ENCODE results near the gene KAT6B. TPM values are rescaled to one million over a fixed set of nuclear protein-coding genes. Genes with fewer than 3 reads are reported as not detected.

Gene KAT6B
- total RNA-seq, 4 donors from 2014 or later, result 45.4 to 94.9 (median 62.9) TPM

DNA sequence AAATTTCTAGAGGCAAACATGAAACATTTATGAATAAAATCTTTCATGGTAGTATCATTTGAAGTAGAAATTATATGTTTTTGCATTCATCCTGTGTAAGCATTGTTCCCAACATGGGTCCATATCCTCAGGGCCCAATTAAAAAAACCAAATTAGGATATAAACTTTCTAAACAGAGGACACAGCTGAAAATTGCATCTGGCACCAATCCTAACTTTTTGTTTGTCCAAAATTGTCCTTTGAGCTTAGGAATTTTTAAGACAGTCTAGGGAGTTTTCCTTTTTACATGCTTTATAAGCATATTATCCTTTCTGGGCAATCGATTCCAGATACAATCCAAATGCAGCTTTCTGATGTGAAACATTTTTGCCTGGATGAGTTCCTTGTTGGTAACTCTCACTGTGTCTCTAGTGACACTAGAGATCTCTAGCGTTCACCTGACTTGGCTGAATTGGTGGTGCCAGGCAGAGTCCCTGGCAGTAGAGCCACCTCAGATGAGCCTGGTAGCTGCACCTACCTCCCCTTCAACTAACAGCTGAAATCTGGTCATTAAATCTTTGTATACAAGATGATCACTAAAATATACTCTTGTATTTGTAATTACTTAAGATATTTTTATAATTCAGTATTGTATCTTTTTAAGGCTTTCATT, 147.5 kb downstream of the KAT6B start:
- H3K27me3 ChIP-seq, result no peaks in the 10 kb centered on the region
- TF ChIP-seq POLR2A (IDR thresholded peaks at IDR 0.05), result no peak
- TF ChIP-seq, protein P1, sequence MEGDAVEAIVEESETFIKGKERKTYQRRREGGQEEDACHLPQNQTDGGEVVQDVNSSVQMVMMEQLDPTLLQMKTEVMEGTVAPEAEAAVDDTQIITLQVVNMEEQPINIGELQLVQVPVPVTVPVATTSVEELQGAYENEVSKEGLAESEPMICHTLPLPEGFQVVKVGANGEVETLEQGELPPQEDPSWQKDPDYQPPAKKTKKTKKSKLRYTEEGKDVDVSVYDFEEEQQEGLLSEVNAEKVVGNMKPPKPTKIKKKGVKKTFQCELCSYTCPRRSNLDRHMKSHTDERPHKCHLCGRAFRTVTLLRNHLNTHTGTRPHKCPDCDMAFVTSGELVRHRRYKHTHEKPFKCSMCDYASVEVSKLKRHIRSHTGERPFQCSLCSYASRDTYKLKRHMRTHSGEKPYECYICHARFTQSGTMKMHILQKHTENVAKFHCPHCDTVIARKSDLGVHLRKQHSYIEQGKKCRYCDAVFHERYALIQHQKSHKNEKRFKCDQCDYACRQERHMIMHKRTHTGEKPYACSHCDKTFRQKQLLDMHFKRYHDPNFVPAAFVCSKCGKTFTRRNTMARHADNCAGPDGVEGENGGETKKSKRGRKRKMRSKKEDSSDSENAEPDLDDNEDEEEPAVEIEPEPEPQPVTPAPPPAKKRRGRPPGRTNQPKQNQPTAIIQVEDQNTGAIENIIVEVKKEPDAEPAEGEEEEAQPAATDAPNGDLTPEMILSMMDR (IDR thresholded peaks at IDR 0.05), result no peak
- DNase-seq, result no peak
- peaks cover 0 to 8% (median 0%) of the 10 kb centered on the region in 4 donors for H3K4me1 ChIP-seq
- H3K36me3 ChIP-seq, result peaks cover 0 to 21% (median 0%) of the 10 kb centered on the region in 3 donors
- H3K4me3 ChIP-seq, result no peak overlapping the region
- H3K9me3 ChIP-seq, result no peaks in the 10 kb centered on the region
- no peak overlapping the region for H3K27ac ChIP-seq

DNA sequence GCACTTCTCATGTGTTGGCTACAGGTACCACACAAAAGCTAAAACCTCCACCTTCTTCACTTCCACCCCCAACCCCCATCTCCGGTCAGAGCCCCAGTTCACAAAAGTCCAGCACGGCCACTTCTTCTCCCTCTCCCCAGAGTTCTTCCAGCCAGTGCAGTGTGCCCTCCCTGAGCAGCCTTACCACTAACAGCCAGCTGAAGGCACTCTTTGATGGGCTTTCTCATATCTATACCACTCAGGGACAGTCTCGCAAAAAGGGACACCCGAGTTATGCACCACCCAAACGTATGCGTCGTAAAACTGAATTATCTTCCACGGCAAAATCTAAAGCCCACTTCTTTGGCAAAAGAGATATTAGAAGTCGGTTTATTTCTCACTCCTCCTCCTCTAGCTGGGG, 149.4 kb downstream of the KAT6B start:
- Histone ChIP-seq H3K9me3 (no peaks in the 10 kb centered on the region), H3K4me3 (no peak overlapping the region), H3K4me1 (peaks cover 0 to 4% (median 0%) of the 10 kb centered on the region in 4 donors), H3K36me3 (peaks cover 0 to 33% (median 0%) of the 10 kb centered on the region in 3 donors), H3K27me3 (no peaks in the 10 kb centered on the region), H3K27ac (no peak overlapping the region)
- DNase-seq, result no peak
- TF ChIP-seq, protein P1 (IDR thresholded peaks at IDR 0.05), result no peak
- TF ChIP-seq POLR2A (IDR thresholded peaks at IDR 0.05), result no peak

DNA sequence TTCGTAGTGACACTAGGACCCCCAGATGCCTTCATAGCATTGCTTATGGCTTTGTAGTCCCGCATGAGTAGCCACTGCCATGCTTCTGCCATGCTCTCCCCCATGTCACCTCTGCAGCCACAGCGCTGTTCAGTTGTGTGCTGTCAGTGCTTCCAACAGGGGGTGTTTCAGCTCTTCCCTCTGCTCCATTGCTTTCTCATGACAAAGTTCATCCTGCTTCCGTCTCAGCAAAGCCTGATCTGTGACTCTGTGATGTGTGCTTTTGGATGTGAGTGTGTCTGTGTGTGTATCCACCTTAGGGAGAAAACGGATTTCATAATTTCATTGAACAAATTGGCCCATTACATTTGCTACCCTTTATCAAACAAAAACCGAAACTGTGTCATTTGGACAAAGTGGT, 150.2 kb downstream of the KAT6B start:
- Histone ChIP-seq H3K9me3 (no peaks in the 10 kb centered on the region), H3K27me3 (no peaks in the 10 kb centered on the region), H3K4me3 (no peak overlapping the region), H3K36me3 (peaks cover 0 to 33% (median 0%) of the 10 kb centered on the region in 3 donors), H3K27ac (no peak overlapping the region), H3K4me1 (peaks cover 0 to 4% (median 0%) of the 10 kb centered on the region in 4 donors)
- no peak for DNase-seq
- TF ChIP-seq, protein P1 (IDR thresholded peaks at IDR 0.05), result peak in 1 of 6 experiments; percentile 20
- no peak for TF ChIP-seq POLR2A (IDR thresholded peaks at IDR 0.05)

DNA sequence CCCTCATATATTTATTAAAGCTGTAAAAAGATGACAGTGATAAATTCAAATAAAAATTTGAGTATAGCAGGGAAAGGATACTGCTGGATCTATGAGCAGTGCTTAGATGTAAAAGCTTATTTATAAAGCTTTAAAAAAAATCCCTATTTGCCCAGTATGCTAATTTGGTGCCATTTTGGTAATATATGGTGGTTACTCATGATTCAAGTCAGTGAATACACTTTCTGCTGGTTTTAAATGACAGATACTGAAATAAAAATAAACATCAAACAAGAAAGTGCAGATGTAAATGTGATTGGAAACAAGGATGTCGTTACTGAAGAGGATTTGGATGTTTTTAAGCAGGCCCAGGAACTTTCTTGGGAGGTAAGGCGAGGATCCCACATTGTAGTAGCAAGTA, 150.7 kb downstream of the KAT6B start:
- H3K27ac ChIP-seq, result no peak overlapping the region
- DNase-seq, result no peak
- H3K9me3 ChIP-seq, result no peaks in the 10 kb centered on the region
- H3K27me3 ChIP-seq, result no peaks in the 10 kb centered on the region
- H3K36me3 ChIP-seq, result peaks cover 0 to 35% (median 0%) of the 10 kb centered on the region in 3 donors
- peaks cover 0 to 4% (median 0%) of the 10 kb centered on the region in 4 donors for H3K4me1 ChIP-seq
- TF ChIP-seq, protein P1 (IDR thresholded peaks at IDR 0.05), result no peak
- no peak for TF ChIP-seq POLR2A (IDR thresholded peaks at IDR 0.05)
- H3K4me3 ChIP-seq, result no peak overlapping the region

DNA sequence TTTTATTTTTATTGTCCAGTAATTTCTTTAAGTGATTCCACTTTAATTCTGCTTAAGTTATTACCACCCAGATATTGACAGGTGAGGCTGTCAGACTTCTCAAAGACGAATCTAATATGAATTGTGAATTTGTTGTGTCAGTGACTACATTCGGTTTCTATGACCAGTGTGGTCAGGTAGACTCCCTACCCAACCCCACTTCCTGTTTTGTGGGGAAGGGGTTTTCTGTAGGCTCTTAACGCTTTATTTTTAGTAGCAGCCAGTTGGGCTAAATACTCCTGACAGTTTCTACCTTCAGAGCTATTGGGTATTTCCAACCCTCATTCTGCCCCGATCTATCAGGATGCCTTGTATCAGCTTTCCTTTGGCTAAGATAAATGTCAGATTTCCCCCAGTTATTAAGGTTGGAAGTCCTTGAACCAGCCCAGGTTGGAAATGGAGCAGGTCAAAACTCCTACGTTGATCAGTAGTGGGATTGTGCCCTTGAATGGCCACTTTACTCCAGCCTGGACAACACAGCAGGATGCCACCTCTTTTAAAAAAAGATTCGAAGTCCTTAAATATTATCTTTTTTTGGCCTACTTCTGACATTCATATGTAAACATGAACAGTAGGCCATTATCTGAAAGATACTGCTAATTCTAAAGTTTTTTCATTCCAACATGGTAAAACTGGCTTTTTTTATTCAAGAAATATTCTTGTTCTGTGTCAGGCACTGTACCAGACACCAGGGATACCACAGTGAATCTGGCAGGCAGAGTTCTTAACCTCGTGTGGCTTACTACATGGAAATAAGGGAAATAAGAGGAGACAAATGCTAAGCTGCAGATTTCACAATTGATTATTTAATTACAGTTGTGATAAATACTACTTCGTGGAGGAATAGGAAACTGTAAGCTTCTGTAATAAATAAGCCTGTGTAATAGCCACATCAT, 151.8 kb downstream of the KAT6B start:
- Histone ChIP-seq H3K4me3 (no peak overlapping the region), H3K27me3 (no peaks in the 10 kb centered on the region), H3K9me3 (no peaks in the 10 kb centered on the region), H3K4me1 (peaks cover 0 to 4% (median 0%) of the 10 kb centered on the region in 4 donors), H3K27ac (no peak overlapping the region), H3K36me3 (peaks cover 0 to 46% (median 0%) of the 10 kb centered on the region in 3 donors)
- TF ChIP-seq POLR2A (IDR thresholded peaks at IDR 0.05), result no peak
- TF ChIP-seq, protein P1 (IDR thresholded peaks at IDR 0.05), result no peak
- DNase-seq, result no peak
